Osteoblast (primary cell): Measurements from ENCODE around the gene CRTC2. TPM values are rescaled to one million over a fixed set of nuclear protein-coding genes. Genes with fewer than 3 reads are reported as not detected.

Experiments used
- DNase-seq: peaks from one replicate; pipeline ENCODE4 v3.0.0; 2011; ENCODE audit warnings: low spot score, mixed read lengths; ENCODE audit not compliant: insufficient read length; ENCODE audit errors: missing footprints
- H2AFZ ChIP-seq: 2 replicates; pipeline ENCODE4 v1.6.0; 2011; ENCODE audit warnings: mild to moderate bottlenecking, low read length
- H3K27ac ChIP-seq: 2 replicates; pipeline ENCODE4 v1.5.1; 2011; ENCODE audit warnings: mild to moderate bottlenecking, low read depth, low read length, moderate library complexity
- H3K27me3 ChIP-seq: 2 replicates; pipeline ENCODE4 v1.6.0; 2012; ENCODE audit warnings: mild to moderate bottlenecking, control low read depth, inconsistent platforms, low read length, moderate library complexity; ENCODE audit not compliant: insufficient read depth
- H3K36me3 ChIP-seq: 2 replicates; pipeline ENCODE4 v1.5.1; 2011; ENCODE audit warnings: mild to moderate bottlenecking, low read length, control low read depth, moderate library complexity; ENCODE audit not compliant: insufficient read depth
- H3K4me1 ChIP-seq: 2 replicates; pipeline ENCODE4 v1.5.1; 2011; ENCODE audit warnings: mild to moderate bottlenecking, low read length, control low read depth, moderate library complexity; ENCODE audit not compliant: insufficient read depth
- H3K4me2 ChIP-seq: 2 replicates; pipeline ENCODE4 v1.6.0; 2011; ENCODE audit warnings: mild to moderate bottlenecking, low read length; ENCODE audit not compliant: insufficient read depth
- H3K4me3 ChIP-seq: fragments of 200-600 bp; sonication (generic); 3 replicates; pipeline ENCODE4 v1.5.1; 2012; ENCODE audit warnings: mild to moderate bottlenecking, low read length, inconsistent platforms; ENCODE audit not compliant: insufficient read depth
- H3K79me2 ChIP-seq: 2 replicates; pipeline ENCODE4 v1.6.0; 2012; ENCODE audit warnings: mild to moderate bottlenecking, low read length, control low read depth, inconsistent platforms; ENCODE audit not compliant: insufficient read depth
- H3K9me3 ChIP-seq: 2 replicates; pipeline ENCODE4 v1.5.1; 2011; ENCODE audit warnings: low read depth, low read length, control low read depth
- H4K20me1 ChIP-seq: 2 replicates; pipeline ENCODE4 v1.6.0; 2012; ENCODE audit warnings: mild to moderate bottlenecking, low read length, control low read depth; ENCODE audit not compliant: insufficient read depth
- total RNA-seq: library from RNA; depleted of rRNA; stranded (reverse); fragments of >200 nt; gene quantifications from 2 replicates; pipeline ENCODE4 v1.2.3, GENCODE V29; 2012
- TF ChIP-seq, protein P1 (sequence below): IDR thresholded peaks from 2 replicates; pipeline ENCODE4 v1.5.1; 2011; ENCODE audit warnings: mild to moderate bottlenecking, low read depth, low read length, moderate library complexity; ENCODE audit errors: extremely low read depth

The CRTC2 gene
- total RNA-seq, 1 donor, result 4.7 TPM

DNA sequence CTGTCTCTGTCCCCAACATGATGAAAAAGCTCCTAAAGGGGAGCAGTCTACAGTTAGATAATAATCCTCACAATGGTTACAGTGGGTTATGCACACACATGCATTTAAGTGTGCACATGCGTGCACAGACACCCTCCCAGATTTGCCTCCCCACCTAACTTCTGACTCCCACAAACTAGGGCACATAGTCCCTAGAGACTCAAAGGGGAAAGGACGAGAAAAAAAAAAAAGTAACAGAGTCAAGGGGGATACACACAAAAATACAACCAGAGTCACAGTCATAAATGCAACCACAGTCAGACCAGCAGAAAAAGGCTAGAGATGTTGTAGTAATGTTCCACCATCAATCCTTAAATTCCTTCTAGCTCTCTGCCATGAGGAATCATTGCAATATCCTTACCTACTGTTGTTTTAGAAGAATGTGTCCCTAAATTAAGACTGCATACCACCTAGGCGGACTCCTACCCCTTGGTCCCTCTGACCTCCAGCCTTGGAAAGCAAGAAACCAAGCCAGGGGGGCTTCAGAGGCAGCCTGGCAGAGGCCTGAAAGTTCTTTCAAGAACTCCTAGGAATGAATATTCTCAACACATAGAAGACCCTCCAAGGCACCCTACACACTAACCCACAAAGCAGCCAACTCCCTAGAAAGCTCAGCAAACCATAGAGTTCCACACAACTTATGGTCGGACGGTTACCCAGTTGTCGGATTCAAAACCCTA is 1.3 kb downstream of the CRTC2 start:
- H3K4me1 ChIP-seq, result peaks cover 21% of the 10 kb centered on the region
- peak overlapping the region; percentile 63 for H3K27ac ChIP-seq
- peak; percentile 68 for DNase-seq
- TF ChIP-seq, protein P1, sequence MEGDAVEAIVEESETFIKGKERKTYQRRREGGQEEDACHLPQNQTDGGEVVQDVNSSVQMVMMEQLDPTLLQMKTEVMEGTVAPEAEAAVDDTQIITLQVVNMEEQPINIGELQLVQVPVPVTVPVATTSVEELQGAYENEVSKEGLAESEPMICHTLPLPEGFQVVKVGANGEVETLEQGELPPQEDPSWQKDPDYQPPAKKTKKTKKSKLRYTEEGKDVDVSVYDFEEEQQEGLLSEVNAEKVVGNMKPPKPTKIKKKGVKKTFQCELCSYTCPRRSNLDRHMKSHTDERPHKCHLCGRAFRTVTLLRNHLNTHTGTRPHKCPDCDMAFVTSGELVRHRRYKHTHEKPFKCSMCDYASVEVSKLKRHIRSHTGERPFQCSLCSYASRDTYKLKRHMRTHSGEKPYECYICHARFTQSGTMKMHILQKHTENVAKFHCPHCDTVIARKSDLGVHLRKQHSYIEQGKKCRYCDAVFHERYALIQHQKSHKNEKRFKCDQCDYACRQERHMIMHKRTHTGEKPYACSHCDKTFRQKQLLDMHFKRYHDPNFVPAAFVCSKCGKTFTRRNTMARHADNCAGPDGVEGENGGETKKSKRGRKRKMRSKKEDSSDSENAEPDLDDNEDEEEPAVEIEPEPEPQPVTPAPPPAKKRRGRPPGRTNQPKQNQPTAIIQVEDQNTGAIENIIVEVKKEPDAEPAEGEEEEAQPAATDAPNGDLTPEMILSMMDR, result no peak
- H3K4me3 ChIP-seq, result peak overlapping the region; percentile 96
- peaks cover 59% of the 10 kb centered on the region for H3K79me2 ChIP-seq
- no peaks in the 10 kb centered on the region for H3K9me3 ChIP-seq
- peak overlapping the region; percentile 88 for H3K4me2 ChIP-seq
- peaks cover 45% of the 10 kb centered on the region for H4K20me1 ChIP-seq
- no peak overlapping the region for H2AFZ ChIP-seq
- H3K27me3 ChIP-seq, result no peaks in the 10 kb centered on the region
- H3K36me3 ChIP-seq, result peaks cover 29% of the 10 kb centered on the region

DNA sequence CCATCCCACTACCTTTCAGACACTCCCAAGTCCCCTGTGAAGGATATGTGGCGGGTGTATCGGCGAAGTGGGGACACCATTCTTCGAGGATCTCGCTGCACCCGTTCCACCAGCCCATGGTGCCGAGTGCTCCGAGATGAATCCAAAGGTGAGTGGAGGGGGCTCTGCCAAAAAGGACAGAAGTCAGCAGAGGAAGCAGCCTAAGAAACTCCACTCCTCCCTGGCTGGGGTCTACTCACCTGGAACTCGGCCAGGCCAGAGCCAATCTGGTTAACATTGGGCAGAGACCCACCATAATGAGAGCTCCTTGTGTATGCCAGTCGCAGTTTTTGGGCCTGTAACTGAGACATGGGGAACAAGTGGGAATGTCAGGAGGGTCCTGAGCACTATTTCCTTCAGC is 3.6 kb downstream of the CRTC2 start:
- H3K4me1 ChIP-seq, result peaks cover 15% of the 10 kb centered on the region
- TF ChIP-seq, protein P1, result no peak
- H3K4me3 ChIP-seq, result no peak overlapping the region
- H4K20me1 ChIP-seq, result peaks cover 45% of the 10 kb centered on the region
- peaks cover 32% of the 10 kb centered on the region for H3K36me3 ChIP-seq
- peak; percentile 65 for DNase-seq
- peaks cover 54% of the 10 kb centered on the region for H3K79me2 ChIP-seq
- H2AFZ ChIP-seq, result no peak overlapping the region
- H3K9me3 ChIP-seq, result no peaks in the 10 kb centered on the region
- no peak overlapping the region for H3K27ac ChIP-seq
- H3K4me2 ChIP-seq, result no peak overlapping the region
- H3K27me3 ChIP-seq, result no peaks in the 10 kb centered on the region

DNA sequence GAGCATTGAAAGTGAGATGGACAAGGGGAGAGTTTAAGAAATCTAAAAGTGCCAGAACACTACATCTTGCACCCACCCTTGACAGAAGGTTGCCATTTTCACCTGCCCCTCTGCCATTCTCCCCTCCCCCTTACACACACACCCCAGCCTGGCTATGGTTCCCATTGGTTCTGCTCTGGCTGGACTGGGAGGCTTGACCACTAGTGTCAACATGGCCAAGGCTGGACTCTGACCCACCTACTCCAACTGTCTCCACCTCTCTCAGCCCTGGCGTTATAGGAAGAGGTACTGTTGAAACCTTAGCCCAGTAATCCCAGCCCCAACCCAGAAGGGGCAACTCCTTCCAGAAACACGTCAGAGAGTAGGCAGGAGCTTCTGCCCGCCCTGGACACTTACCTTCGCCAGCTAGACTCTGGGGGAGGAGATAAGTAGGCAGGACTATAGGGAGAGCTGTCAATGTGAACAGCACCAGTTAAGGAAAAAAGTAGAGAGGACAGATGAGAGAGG is 4.5 kb downstream of the CRTC2 start:
- H3K36me3 ChIP-seq, result peaks cover 35% of the 10 kb centered on the region

GRCh38 chr1:153951801-153952200 is 6.6 kb downstream of the CRTC2 start:
- TF ChIP-seq, protein P1, result no peak
- Histone ChIP-seq H3K9me3 (no peaks in the 10 kb centered on the region), H3K4me3 (no peak overlapping the region), H3K27me3 (no peaks in the 10 kb centered on the region), H3K4me2 (no peak overlapping the region), H3K27ac (no peak overlapping the region), H3K36me3 (peaks cover 35% of the 10 kb centered on the region), H4K20me1 (peaks cover 33% of the 10 kb centered on the region), H3K79me2 (peaks cover 39% of the 10 kb centered on the region), H2AFZ (no peak overlapping the region), H3K4me1 (peaks cover 6% of the 10 kb centered on the region)
- DNase-seq, result peak; percentile 60

More for the DNA sequence above, 4.5 kb downstream of the CRTC2 start:
- no peaks in the 10 kb centered on the region for H3K9me3 ChIP-seq
- H3K4me3 ChIP-seq, result no peak overlapping the region
- H3K4me2 ChIP-seq, result no peak overlapping the region
- TF ChIP-seq, protein P1, result no peak
- peak; percentile 66 for DNase-seq
- H2AFZ ChIP-seq, result no peak overlapping the region
- peaks cover 15% of the 10 kb centered on the region for H3K4me1 ChIP-seq
- H3K27me3 ChIP-seq, result no peaks in the 10 kb centered on the region
- H4K20me1 ChIP-seq, result peaks cover 45% of the 10 kb centered on the region
- H3K79me2 ChIP-seq, result peaks cover 54% of the 10 kb centered on the region
- no peak overlapping the region for H3K27ac ChIP-seq
